Upper lobe of left lung (tissue), 4 donors: ENCODE data around the gene NHLRC1.

Source experiments
- POLR2A ChIP-seq, 4 donors: fragments of 450-650 bp; IDR thresholded peaks; one replicate each; pipeline ENCODE4 v1.5.1; 2016 to 2017; ENCODE audit warnings: antibody characterized with exemption in 4 of 4, mild to moderate bottlenecking in 2 of 4
- POLR2AphosphoS5 ChIP-seq, 2 donors: sonication (generic); formaldehyde crosslinking; IDR thresholded peaks; one replicate each; pipeline ENCODE4 v1.5.1; 2017; ENCODE audit warnings: antibody characterized with exemption in 2 of 2

DNA sequence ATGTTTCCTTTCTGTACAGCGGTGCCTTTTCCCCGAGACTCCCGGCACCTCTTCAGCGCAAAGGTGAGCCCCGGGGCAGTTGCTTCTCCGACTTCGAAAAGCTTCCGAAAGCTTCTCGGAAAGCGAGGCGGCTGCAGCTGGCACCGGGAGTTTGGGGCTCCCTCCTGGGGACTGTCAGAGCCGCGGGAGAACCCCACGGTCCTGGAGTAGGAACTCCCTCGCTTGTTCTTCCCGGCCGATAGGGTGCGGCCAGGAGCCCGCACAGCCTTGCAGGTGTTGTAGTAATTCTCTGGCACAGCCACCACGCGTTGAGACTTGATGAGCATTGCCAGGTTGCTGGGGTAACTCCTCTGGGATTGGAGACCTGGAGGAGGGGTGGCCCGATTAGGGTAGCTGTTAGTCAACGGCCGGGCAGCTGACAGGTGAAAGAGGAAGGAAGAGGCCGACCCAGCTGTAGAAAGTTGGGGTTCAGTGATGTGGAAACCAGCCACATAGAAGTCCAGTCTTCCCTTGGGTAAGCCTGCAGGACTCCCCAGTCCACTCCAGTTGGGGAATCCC, 33.5 kb upstream of the NHLRC1 start:
- TF ChIP-seq POLR2A (IDR thresholded peaks at IDR 0.05), result no peak
- peak in 1 of 2 donors; percentile 47 for TF ChIP-seq POLR2AphosphoS5 (IDR thresholded peaks at IDR 0.05)
